Smooth muscle cell of the brain vasculature (primary cell): ENCODE measurements around the gene TTL.
A peak's percentile ranks its signal among the peaks of the same experiment; 100 is the strongest.
"Not testable (repeated sequence)": the region's sequence is repeated elsewhere in the genome, so short reads cannot be mapped to it uniquely, and the experiment has no call there.

Experiments
- DNase-seq: peaks from one replicate; pipeline ENCODE4 v3.0.0-alpha.2; 2012; ENCODE audit warnings: low read depth, low spot score

Gene TTL

DNA sequence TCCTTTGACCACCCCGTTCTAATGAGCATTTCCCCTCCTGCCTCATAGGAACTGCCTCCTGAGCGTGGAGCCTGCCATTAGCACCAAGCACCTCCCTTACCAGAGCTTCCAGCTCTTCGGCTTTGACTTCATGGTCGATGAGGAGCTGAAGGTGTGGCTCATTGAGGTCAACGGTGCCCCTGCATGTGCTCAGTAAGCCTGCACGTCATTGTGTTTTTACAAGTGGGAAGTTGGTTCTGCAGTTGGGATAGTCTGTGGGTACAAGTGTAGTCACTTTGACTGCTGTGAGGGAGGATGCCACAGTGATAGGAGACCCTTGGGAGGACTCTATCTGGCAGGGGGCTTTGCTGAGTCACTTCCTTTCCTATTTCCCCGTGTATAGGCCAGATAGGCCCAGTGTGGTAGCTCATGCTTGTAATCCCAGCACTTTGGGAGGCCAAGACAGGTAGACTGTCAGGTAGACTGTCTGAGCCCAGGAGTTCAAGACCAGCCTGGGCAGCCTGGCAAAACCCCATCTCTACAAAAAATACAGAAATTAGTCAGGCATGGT, 38.4 kb downstream of the TTL start:
- no peak for DNase-seq

DNA sequence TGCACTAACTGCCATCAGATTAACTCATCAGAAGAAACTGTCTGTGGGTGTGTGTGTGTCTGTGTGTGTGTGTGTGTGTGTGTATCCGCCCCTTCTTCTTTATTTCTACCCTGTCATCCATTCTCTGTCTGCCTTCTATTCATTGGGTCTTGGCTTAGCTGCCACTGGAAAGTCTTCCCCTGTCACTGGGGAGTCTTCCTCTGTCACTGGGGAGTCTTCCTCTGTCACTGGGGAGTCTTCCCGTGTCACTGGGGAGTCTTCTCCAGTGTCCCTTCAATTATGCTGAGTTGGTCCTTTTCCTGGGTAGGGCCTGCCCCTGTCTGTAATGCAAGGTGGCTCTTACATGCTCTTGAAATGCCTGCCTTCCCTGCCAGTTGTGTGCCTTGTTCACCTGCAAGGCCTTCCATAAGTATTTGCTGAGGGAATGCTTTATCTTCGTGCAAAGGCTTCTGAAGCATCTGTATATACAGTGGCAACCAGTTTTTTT, 41.4 kb downstream of the TTL start:
- DNase-seq, result no peak

DNA sequence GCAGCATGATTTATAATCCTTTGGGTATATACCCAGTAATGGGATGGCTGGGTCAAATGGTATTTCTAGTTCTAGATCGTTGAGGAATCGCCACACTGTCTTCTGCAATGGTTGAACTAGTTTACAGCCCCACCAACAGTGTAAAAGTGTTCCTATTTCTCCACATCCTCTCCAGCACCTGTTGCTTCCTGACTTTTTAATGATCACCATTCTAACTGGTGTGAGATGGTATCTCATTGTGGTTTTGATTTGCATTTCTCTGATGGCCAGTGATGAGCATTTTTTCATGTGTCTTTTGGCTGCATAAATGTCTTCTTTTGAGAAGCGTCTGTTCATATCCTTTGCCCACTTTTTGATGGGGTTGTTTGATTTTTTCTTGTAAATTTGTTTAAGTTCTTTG, 42.3 kb downstream of the TTL start:
- not testable (repeated sequence) for DNase-seq

DNA sequence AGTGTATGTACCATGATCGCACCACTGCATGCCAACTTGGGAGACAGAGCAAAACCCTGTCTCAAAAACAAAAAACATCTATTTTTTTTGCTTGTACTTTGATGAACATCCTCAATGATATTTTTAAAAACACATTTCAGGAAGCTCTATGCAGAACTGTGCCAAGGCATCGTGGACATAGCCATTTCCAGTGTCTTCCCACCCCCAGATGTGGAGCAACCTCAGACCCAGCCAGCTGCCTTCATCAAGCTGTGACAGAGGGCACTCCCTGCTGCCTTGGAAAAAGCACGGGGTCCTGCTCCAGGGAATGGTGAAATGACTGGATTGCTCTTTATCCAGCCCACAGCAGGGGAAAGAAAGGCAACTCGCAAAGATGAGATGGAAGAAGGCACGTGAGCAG, 46.6 kb downstream of the TTL start:
- DNase-seq, result no peak

DNA sequence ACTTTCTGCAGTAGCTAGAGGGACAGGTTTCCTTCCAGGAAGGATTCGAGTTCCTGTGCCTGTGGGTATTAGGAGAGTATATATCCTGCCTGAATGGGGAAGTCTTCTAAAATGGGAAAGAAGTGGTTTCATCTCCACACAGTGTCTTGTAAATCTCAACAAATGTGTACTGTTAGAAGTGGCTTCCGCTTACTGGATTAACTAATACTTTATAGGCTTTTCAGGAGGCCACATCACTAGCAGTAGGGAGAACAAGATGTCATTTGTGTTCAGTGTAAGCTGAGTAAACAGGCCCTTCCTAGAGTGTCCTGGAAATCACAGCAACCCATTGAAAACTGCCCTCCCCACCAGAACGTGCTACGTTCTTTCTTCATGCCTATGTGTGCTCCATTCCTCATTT, 47.8 kb downstream of the TTL start:
- DNase-seq, result no peak

DNA sequence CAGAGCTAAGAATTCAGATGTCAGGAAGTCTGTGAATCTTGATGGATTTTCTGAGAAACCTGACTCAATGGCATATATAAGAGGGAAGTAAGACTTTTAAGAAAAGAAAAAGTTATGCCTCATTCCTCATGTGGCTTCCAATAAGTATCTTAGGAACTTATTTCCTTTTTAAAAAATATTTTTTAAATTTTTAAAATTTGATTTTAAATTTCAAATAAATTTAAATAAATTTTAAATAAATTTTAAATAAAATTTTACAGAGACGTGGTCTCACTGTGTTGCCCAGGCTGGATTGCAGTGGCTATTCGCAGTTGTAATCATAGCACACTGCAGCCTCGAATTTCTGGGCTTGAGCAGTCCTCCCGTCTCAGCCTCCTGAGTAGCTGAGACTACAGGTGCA, 48.8 kb downstream of the TTL start:
- DNase-seq, result no peak

DNA sequence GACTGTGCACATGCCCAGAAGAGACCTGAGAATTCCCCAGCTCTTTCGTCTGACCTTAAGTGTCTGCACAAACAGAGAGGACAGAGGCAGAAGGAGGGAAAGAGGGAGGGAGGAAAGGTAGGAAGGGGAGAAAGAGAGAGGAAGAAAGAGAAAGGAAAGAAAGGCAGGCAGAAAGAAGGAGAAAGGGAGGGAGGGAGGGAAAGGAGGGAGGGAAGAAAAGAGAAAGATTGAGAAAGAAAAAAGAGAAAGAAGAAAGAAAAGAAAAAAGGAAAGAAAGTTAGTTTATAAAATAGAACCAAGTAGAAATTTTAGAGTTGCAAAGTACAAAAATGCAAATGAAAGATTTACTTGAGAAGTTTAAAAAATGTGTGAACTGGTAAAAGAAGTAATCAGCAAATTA, 52.9 kb downstream of the TTL start:
- DNase-seq, result no peak

DNA sequence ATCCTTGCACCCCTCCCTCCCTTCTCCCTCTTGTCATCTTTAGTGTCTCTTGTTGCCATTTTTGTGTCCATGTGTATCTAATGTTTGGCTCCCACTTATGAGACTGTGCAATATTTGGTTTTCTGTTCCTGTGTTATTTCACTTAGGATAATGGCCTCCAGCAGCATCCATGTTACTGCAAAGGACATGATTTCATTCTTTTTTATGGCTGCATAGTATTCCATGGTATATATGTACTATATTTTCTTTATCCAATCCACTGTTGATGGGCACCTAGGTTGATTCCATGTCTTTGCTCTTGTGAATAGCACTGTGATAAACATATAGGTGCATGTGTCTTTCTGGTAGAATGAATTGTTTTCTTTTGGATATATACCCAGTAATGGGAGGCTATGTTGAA, 54.7 kb downstream of the TTL start:
- DNase-seq, result not testable (repeated sequence)

DNA sequence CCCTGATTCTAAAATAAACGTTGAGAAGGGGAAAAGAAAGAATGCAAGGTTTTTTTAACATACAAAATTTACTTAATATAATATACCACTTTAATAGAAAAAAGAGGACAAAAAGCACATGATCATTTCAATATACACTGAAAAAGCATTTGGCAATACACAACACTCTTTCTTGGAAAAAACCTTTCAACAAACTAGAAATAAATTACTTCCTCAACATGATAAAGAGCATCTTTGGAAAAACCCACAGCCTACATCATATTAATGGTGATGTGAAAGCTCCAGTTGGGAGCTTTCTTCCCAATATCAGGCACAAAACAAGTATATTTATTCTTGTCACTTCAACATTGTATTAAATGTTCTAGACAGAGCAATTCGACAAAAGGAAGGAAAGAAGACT, 57.4 kb downstream of the TTL start:
- no peak for DNase-seq

DNA sequence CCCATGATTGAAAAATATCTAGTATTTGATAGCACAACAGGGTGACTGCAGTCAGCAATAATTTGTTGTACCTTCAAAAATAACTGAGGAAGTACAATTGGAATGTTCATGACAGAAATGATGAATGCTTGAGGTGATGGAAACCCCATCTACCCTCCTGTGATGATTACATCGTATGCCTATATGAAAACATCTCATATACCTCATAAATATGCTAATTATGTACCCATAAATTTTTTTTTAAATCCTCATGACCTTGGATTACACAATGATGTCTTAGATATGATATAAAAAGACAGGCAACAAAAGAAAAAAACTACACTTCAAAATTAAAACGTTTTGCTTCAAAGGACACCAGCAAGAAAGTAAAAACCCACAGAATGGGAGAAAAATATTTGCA, 59.0 kb downstream of the TTL start:
- no peak for DNase-seq

DNA sequence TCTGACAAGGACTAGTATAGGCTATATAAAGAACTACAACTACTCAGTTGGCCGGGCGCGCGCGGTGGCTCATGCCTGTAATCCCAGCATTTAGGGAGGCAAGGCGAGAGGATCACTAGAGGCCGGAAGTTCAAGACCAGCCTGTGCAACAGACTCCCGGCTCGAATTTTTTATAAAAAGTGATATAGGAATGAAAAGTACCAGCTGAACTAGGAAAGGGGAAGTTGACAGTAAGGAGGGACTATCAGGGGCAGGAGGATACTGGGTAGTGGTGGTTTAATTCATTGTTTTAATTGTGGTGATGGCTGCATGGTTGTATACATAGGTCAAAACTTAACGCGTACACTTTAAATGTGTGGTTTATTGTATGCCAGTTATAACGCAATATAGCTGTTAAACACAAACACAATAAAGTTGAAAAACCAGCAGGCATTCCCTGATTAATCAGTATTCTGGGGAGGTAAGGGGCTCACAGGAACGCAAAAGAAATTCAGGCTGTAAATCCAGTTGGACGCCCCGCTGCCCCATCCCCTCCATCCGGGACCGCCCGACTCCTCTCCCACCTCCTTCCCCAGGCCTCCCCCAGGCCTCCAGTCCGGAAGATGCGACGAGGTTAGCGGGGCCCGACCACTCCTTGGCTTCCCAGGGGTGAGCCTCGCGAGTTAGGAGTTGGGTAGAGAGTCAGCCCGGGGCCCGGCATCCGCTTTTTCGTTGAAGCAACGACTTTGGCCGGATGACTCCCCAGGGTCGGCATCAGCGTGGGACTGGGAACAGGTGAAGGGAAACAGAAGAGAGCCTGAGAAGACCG, 59.6 kb downstream of the TTL start:
- DNase-seq, result peak; percentile 46

DNA sequence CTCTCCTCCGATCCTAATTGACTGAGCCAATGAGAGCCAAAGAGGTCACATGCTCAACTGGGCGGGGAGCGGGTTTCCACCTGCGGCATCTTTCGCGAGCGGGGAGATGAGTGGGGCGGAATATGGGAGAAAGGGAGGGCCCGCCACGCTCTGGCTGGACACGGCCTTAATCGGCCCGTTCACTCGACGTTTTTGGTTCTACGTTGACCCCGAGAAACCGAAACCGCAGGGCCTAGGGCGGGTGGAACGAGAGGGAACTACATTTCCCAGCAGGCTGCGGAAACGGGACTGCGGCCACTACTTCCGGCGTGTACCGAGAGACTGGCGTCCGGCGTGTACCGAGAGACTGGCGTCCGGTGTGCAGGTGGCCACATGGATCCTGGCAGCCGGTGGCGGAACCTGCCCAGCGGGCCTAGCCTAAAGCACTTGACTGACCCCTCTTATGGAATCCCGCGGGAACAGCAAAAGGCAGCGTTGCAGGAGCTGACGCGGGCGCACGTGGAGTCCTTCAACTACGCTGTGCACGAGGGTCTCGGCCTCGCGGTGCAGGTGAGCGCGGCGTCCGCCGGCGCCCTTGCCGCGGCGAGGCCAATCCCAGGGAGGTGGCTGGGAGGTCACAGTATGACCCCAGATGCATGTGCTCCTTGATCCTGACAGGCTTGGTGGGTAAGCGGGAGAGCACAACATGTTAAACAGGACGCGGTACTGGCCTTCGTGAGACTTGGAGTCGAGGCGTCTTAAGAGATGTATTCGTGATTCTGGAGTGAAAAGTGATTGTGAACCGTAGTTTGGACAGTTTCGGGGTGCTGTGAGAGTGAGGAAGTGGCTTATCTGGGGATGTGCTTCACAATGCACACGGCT, 60.4 kb downstream of the TTL start, which contains the start of gene POLR1B:
POLR1B (plus strand) TSS at position 343 of the 861 bp plus-strand sequence; CDS start at position 373, 30 bp downstream.
- peak; percentile 44 for DNase-seq

DNA sequence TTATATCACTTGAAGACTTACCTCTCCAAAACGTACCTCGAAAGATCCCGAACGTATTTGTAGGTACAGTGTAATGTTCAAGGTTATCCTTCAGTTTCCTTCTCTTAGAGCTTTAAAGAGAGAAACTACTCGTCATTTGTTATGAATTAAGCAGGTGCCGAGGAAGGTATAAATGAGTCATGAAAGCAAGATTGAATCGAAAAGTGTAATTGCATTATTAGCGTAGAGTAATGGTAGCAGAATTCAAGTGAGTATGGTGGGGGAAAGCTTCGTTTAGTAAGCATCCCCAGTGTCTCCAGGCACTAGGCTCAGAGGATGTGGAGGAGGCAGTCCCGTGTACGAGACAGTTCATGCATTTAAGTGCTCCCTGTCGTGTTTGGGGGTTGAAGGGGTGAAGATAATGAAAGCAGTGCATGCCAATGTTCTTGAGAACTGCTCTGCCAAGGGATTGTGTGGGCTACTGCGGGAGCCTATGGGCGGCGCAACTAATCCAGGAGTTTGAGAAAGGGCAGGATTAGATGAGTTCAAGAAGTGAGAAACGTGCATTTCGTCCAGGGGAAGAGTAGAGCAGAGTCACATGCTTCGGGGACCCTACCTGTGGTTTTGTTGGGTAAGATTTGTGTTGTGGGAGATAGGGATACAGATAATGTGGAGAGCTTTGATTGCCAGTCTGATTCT, 61.2 kb downstream of the TTL start:
- no peak for DNase-seq

DNA sequence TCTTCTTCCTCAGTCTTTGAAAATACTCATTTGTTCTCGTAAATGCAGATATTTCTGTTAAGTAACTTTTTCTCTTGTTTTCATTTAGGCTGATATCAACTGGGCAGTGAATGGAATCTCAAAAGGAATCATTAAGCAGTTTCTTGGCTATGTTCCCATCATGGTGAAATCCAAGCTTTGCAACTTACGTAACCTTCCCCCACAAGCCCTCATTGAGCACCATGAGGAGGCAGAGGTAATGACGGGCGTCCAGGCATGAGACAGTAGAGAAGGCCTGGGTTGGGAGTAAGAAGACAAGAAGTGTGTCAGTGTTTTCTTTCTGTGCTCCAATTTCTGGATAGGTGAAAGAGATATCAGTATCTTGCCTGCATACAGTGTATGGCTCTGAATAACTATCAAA, 65.4 kb downstream of the TTL start:
- DNase-seq, result no peak

DNA sequence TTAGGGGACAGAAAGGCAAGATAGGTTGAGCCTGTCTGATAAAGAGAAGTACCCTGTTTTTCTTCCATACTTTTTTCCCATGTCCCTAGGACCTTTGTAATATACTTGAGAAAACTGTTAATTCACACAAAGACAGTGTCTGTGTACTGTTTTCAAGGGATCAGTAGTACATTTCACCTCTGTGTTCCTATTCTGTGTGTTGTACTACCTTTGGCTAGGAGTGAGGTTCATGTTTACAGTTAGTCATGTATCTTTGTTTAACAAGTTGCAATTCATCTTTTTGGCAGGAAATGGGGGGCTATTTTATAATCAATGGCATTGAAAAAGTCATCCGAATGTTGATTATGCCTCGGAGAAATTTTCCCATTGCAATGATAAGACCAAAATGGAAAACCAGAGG, 67.0 kb downstream of the TTL start:
- no peak for DNase-seq

DNA sequence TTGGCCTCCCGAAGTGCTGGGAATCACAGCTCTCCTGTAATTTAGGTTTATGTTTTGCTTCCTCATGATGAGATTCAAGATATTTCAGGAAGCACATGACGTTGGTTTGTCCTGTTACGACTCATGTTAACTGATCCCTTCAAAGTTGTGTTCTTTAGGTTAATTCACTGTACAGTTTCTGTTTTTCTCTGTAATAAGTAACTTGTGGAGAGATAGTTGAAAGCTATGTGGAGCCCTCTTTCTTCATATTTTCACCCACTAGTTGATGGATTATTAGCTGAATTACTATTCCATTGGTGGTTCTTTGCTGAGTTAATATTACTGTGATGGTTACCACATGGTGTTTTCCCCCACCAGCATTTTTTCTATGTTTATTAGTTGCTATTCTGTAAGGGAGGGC, 84.1 kb downstream of the TTL start:
- DNase-seq, result no peak

DNA sequence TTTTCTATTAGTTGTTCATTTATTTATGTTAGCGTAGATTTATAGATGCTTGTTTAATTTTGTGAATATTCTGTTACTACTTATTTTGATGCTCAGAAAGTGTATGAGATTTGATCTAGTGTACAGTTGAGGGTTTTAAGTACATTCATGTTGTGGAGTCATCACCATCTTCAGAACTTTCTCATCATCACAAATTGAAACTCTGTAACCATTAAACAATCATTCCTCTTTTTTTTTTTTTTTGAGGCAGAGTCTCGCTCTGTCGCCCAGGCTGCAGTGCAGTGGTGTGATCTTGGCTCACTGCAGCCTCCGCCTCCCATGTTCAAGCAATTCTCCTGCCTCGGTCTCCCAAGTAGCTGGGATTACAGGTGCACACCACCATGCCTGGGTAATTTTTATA, 84.6 kb downstream of the TTL start:
- not testable (repeated sequence) for DNase-seq

DNA sequence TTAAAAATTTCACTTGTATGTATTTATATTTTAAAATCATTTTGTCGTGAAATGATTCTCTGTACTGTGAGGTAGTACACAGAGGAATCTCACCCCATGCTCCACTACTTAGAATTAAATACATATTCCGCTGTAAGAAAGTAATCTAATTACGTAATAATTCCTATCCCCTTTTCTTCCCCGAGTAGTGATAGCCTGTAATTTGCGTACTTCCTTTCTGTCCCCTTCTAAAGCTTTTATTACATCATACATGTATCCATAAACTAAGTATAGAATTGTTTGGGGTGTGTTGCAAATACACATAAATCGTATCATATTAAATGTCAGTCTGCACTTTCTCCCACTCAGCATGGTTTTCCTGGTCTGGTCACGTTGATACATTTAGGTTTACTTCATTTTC, 90.0 kb downstream of the TTL start:
- DNase-seq, result no peak

DNA sequence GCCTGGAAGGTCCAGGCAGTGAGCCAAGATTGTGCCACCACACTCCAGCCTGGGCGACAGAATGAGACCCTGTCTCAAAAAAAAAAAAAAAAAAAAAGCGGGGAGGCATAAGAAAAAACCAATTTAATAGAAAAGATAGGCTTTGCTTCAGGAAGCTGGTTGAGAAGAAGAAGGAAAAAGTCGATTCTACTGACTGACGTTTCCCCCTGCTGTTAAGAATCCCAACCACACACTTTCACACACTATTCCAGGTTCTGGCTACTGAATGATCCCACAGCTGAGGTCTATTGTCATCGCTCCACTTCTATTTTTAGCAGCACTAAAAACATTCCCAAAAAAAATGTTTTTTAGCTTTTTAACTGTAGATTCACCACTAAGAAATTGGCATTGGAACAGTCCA, 95.8 kb downstream of the TTL start:
- no peak for DNase-seq

DNA sequence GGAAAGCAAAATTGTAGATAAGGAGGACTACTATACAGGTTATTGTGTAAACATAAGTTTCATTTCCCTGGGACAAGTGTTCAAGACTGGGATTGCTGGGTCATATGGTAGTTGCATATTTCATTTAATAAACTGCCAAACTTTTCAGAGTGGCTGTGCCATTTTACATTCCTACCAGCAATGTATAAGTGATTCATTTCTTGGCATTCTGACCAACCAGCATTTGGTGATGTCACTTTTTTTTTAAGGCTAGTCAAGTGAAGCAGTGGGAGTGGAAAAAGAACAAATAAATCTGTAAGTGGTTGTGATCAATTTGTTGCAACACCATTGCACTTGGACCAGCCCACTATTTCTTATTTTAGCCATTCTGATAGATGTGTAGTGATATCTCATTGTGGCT, 97.3 kb downstream of the TTL start:
- DNase-seq, result no peak

DNA sequence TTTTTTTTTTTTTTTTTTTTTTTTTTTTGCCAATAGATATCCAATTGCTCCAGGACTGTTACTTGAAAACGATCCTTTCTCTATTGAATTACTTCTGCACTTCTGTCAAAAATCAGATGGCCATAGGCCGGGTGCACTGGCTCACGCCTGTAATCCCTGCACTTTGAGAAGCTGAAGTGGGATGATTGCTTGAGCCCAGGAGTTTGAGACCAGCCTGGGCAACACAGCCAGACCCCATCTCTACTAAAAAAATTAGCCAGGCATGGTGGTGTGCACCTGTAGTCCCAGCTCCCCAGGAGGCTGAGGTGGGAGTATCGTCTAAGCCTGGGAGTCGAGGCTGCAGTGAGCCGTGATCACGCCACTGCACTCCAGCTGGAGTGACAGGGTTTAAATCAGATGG, 98.1 kb downstream of the TTL start:
- no peak for DNase-seq

DNA sequence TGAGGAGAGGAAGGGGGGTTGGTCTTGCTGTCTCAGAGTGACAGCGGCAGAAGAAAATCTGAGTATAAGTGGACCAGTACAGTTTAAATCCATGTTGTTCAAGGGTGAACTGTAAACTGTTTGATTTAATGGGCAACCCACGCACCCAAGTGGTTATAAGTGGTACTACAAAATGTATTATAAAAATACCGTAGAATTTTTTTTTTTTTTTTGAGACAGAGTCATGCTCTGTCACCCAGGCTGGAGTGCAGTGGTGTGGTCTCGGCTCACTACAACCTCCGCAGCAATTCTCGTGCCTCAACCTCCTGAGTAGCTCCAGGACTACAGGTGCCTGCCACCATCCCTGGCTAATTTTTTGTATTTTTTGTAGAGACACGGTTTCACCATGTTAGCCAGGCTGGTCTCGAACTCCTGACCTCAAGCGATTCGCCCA, 100.4 kb downstream of the TTL start:
- no peak for DNase-seq
